ENCODE results near the gene JPT1. TPM values are rescaled to one million over a fixed set of nuclear protein-coding genes. Genes with fewer than 3 reads are reported as not detected.
"Not testable (repeated sequence)": the region's sequence is repeated elsewhere in the genome, so short reads cannot be mapped to it uniquely, and the experiment has no call there.

JPT1 gene
- total RNA-seq, 1 donor from 2014 or later: 72.9 TPM

DNA sequence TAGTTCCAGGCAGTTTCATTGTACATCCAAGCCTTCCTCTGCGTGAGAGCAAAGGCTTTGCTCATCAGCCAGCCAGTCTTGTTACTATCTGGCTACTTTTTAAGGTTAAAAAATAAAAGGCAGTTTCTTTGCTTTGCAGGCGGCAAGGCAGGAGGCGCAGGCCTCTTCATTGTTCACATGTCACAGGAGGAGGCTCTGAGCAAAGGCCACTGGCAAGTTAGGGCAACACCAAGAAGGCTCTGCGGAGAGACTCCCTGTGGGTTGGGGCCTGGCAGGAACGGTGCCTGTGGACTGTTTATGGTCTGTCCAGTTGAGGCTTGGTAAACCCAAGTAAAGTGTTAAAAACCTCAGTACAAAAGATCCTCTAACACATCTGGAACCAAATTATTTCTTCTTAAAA lies 18.9 kb downstream of the JPT1 start:
- DNase-seq (no peak), ATAC-seq (ENCODE audit: low read depth) (no peak)
- CTCF ChIA-PET: interaction anchor here (1.6 kb wide), 1 partner anchor 21 kb away, joined by 6 read pairs; no protein-coding TSS in a partner anchor
- Mint-ChIP-seq H3K4me1 (peaks cover 18% of the 10 kb centered on the region), H3K36me3 (ENCODE audit: low read depth) (peaks cover 15% of the 10 kb centered on the region), H3K27me3 (no peaks in the 10 kb centered on the region), H3K9me3 (no peaks in the 10 kb centered on the region), H3K4me3 (no peak overlapping the region), H3K27ac (no peak overlapping the region)
- TF ChIP-seq, protein P1, sequence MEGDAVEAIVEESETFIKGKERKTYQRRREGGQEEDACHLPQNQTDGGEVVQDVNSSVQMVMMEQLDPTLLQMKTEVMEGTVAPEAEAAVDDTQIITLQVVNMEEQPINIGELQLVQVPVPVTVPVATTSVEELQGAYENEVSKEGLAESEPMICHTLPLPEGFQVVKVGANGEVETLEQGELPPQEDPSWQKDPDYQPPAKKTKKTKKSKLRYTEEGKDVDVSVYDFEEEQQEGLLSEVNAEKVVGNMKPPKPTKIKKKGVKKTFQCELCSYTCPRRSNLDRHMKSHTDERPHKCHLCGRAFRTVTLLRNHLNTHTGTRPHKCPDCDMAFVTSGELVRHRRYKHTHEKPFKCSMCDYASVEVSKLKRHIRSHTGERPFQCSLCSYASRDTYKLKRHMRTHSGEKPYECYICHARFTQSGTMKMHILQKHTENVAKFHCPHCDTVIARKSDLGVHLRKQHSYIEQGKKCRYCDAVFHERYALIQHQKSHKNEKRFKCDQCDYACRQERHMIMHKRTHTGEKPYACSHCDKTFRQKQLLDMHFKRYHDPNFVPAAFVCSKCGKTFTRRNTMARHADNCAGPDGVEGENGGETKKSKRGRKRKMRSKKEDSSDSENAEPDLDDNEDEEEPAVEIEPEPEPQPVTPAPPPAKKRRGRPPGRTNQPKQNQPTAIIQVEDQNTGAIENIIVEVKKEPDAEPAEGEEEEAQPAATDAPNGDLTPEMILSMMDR (IDR thresholded peaks at IDR 0.05): no peak
- intact Hi-C loops (cut with micrococcal nuclease): no loop called here
- POLR2A ChIA-PET: interaction anchor here (0.7 to 13.0 kb wide), 2 partner anchors 18 to 142 kb away, joined by 4 to 292 read pairs; no protein-coding TSS in a partner anchor

DNA sequence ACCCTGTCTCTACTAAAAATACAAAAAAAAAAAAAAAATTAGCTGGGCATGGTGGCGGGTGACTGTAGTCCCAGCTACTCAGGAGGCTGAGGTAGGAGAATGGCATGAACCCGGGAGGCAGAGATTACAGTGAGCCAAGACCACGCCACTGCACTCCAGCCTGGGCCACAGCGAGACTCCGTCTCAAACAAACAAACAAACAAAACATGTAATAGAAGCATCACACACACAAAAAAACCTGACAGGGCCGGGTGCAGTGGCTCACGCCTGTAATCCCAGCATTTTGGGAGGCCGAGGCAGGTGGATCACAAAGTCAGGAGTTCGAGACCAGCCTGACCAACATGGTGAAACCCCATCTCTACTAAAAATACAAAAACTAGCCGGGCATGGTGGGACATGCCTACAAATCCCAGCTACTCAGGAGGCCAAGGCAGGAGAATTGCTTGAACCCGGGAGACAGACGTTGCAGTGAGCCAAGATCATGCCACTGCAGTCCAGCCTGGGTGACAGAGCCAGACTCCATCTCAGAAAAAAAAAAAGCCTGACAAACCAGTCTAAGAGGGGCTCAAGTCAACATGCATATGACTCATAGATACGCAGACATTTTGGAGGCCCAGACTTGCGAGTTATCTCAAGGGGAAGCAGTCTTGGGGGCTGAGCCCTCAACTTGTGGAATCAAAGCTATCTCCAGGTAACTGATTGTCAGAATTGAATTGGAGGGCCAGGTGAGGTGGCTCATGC lies 20.5 kb downstream of the JPT1 start:
- CTCF ChIA-PET: interaction anchor here (1.6 to 5.0 kb wide), 2 partner anchors 20 kb away, joined by 6 to 116 read pairs; no protein-coding TSS in a partner anchor
- H3K9me3 Mint-ChIP-seq; ATAC-seq (ENCODE audit: low read depth); H3K4me3 Mint-ChIP-seq; DNase-seq; H3K27ac Mint-ChIP-seq; H3K27me3 Mint-ChIP-seq: not testable (repeated sequence)
- peaks cover 25% of the 10 kb centered on the region for H3K4me1 Mint-ChIP-seq
- intact Hi-C loops (cut with micrococcal nuclease): loop anchor here (5.0 kb wide), 2 partner anchors 49 to 74 kb away; partner anchors contain the start of genes NUP85 and SUMO2
- POLR2A ChIA-PET: interaction anchor here (1.3 to 13.0 kb wide), 3 partner anchors 17 to 122 kb away, joined by 3 to 292 read pairs (median 58); partner anchors contain the start of gene ARMC7
- H3K36me3 Mint-ChIP-seq (ENCODE audit: low read depth): peaks cover 25% of the 10 kb centered on the region

DNA sequence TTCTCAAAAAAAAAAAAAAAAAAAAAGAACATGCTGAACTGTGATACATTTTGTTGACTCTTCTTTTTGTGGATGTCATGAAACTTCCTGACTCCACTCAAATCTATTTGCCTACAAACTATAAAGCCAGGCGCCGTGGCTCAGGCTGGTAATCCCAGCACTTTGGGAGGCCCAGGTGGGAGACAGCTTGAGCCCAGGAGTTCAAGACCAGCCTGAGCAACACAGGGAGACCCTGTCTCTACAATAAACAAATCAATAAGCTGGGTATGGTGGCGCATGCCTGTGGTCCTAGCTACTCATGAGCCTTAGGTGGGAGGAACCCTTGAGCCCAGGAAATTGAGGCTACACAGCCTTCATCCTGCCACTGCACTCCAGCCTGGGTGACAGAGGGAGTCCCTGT lies 21.3 kb downstream of the JPT1 start:
- DNase-seq: no peak
- H3K9me3 Mint-ChIP-seq: no peaks in the 10 kb centered on the region
- peaks cover 26% of the 10 kb centered on the region for H3K4me1 Mint-ChIP-seq
- H3K4me3 Mint-ChIP-seq: no peak overlapping the region
- POLR2A ChIA-PET: interaction anchor here (0.7 to 13.0 kb wide), 6 partner anchors 9 to 722 kb away, joined by 3 to 292 read pairs (median 14); partner anchors contain the start of genes ARMC7, JPT1 and WBP2
- H3K36me3 Mint-ChIP-seq (ENCODE audit: low read depth): peaks cover 30% of the 10 kb centered on the region
- no peak for ATAC-seq (ENCODE audit: low read depth)
- intact Hi-C loops (cut with micrococcal nuclease): loop anchor here (5.0 kb wide), 2 partner anchors 49 to 74 kb away; partner anchors contain the start of genes NUP85 and SUMO2
- TF ChIP-seq, protein P1 (IDR thresholded peaks at IDR 0.05): no peak
- CTCF ChIA-PET: interaction anchor here (0.9 to 5.0 kb wide), 5 partner anchors 20 to 120 kb away, joined by 3 to 116 read pairs (median 4); partner anchors contain the start of gene MRPL58
- no peaks in the 10 kb centered on the region for H3K27me3 Mint-ChIP-seq
- no peak overlapping the region for H3K27ac Mint-ChIP-seq

DNA sequence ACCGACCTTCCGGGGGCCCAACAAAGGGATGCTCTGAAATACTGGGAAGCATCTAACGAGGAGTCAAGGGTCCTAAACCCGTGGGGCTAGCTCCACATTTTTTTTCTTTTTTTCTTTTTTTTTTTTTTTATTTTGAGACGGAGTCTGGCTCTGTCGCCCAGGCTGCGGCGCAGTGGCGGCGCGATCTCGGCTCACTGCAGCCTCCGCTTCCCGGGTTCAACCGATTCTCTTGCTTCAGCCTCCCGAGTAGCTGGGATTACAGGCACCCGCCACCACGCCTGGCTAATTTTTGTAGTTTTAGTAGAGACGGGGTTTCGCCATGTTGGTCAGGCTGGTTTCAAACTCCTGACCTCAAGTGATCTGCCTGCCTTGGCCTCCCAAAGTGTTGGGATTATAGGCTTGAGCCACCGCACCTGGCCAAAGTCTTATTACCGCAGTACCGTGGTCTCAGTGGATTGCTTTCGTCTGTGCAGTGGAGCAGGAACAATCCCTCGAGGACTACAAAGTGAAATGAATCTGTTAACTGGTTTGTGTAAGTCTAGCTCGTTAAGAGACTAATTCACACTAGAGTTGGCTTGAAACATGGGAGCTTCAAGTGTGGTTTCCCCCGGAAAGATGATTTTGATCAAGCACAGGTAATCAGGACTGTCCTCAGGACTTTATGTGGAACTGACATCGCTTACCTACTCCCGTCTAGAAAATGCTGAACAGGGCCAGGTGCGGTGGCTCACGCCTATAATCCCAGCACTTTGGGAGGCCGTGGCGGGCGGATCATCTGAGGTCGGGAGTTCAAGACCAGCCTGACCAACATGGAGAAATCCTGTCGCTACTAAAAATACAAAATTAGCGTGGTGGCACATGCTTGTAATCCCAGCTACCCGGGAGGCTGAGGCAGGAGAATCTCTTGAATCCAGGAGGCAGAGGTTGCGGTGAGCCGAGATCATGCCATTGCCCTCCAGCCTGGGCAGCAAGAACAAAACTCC lies 22.0 kb downstream of the JPT1 start:
- H3K27ac Mint-ChIP-seq: peak overlapping the region; percentile 92
- not testable (repeated sequence) for ATAC-seq (ENCODE audit: low read depth); H3K27me3 Mint-ChIP-seq; H3K9me3 Mint-ChIP-seq; DNase-seq
- ChIA-PET CTCF (interaction anchor here (0.7 to 5.0 kb wide), 15 partner anchors 14 to 172 kb away, joined by 3 to 116 read pairs (median 4); partner anchors contain the start of genes ARMC7, ATP5PD, CDR2L and KCTD2), POLR2A (interaction anchor here (0.5 to 13.0 kb wide), 22 partner anchors 8 to 723 kb away, joined by 3 to 292 read pairs (median 6); partner anchors contain the start of genes ARMC7, FDXR, GGA3 and JPT1)
- peak overlapping the region; percentile 87 for H3K4me3 Mint-ChIP-seq
- intact Hi-C loops (cut with micrococcal nuclease): loop anchor here (5.0 kb wide), 2 partner anchors 50 to 75 kb away; partner anchors contain the start of genes NUP85 and SUMO2
- peaks cover 26% of the 10 kb centered on the region for H3K4me1 Mint-ChIP-seq
- H3K36me3 Mint-ChIP-seq (ENCODE audit: low read depth): peaks cover 30% of the 10 kb centered on the region

DNA sequence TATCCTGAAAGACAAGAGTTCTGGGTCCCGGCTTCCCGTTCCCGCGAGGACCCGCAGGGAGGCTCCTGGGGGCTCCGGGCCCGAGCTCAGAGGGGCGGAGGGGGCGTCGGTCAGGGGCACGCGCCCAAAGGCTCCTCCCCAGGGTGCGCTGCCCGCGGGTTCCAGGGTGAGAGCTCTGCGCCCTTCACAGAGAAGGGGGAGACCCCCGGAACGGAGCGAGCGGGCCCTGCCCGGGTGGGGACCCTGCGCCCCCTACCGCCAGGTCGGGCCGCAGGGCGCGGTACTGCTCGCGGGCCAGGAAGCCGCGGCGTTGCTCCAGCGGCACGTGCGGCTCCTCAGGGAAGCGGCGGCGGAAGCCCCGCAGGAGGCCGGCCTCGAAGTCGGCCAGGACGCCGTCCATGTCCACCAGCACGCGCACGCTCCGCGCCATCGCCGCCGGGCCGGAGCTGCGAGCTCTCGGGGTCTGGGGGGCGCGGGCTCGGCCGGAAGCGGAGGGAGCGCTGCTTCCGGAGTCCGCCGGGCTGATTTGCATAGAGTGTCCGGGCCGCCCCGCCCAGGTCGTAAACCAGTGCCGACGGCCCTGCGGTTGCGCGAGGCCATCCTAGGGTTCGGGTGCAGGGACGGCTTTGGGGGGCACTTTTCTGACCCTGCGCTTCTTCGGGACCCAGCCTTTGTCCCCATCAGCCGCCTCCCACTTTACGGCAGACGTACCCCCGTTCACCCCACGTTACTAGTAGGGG lies 22.9 kb downstream of the JPT1 start, which contains the start of gene NT5C:
Gene NT5C, minus strand, starts transcription at position 465 of the 740 bp plus-strand sequence. Its CDS starts 35 bp downstream, at position 430.
- TF ChIP-seq, protein P1 (IDR thresholded peaks at IDR 0.05): no peak
- peak within 1 kb of the TSS; percentile 92 for H3K27ac Mint-ChIP-seq
- CTCF ChIA-PET: interaction anchor here (0.7 to 5.0 kb wide), 18 partner anchors 10 to 325 kb away, joined by 3 to 116 read pairs (median 4); partner anchors contain the start of genes ARMC7, ATP5PD, CDR2L and KCTD2
- H3K27me3 Mint-ChIP-seq: no peaks in the 10 kb centered on the region
- intact Hi-C loops (cut with micrococcal nuclease): loop anchor here (1.0 to 5.0 kb wide), 6 partner anchors 17 to 119 kb away; partner anchors contain the start of genes JPT1, KCTD2, MRPL58 and NUP85
- H3K9me3 Mint-ChIP-seq: no peaks in the 10 kb centered on the region
- peaks cover 30% of the 10 kb centered on the region for H3K36me3 Mint-ChIP-seq (ENCODE audit: low read depth)
- POLR2A ChIA-PET: interaction anchor here (0.6 to 13.0 kb wide), 24 partner anchors 7 to 395 kb away, joined by 3 to 292 read pairs (median 6); partner anchors contain the start of genes ARMC7, FDXR, GGA3 and JPT1
- peaks cover 28% of the 10 kb centered on the region for H3K4me1 Mint-ChIP-seq
- DNase-seq (peak; percentile 83), ATAC-seq (ENCODE audit: low read depth) (peak; percentile 83)
- peak within 1 kb of the TSS; percentile 88 for H3K4me3 Mint-ChIP-seq

All from activated B cell treated with CpG ODN at 0.5 μM for 24 hours (primary cell).